HG03342 (cell line): ENCODE measurements around the gene SLC5A6.

Source experiments
- ATAC-seq: cut with Tn5 transposase; IDR thresholded peaks from one replicate; pipeline ENCODE4 v1.9.1; 2021; ENCODE audit warnings: mild to moderate bottlenecking, moderate library complexity; ENCODE audit not compliant: unreplicated experiment

The SLC5A6 gene

DNA sequence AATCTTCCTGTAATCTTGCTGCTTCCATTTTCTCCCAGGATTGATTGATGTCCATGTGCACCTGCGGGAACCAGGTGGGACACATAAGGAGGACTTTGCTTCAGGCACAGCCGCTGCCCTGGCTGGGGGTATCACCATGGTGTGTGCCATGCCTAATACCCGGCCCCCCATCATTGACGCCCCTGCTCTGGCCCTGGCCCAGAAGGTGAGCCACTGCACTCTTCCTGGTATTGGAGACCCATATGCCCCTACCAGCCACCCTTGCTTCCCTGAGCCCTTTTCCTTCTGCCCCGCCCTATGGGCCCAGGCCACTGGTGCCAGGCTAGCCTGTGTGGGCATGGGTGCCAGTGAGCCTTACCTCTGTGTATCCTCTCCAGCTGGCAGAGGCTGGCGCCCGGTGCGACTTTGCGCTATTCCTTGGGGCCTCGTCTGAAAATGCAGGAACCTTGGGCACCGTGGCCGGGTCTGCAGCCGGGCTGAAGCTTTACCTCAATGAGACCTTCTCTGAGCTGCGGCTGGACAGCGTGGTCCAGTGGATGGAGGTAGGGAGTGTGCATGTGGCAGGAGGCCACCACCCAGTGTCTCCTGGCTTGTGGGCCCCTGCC, 25.4 kb upstream of the SLC5A6 start:
- no peak for ATAC-seq

- no peak for ATAC-seq
Measured at GRCh38 chr2:27236626-27237025, 24.6 kb upstream of the SLC5A6 start.

- no peak for ATAC-seq
Measured at GRCh38 chr2:27236136-27236535, 24.1 kb upstream of the SLC5A6 start.

DNA sequence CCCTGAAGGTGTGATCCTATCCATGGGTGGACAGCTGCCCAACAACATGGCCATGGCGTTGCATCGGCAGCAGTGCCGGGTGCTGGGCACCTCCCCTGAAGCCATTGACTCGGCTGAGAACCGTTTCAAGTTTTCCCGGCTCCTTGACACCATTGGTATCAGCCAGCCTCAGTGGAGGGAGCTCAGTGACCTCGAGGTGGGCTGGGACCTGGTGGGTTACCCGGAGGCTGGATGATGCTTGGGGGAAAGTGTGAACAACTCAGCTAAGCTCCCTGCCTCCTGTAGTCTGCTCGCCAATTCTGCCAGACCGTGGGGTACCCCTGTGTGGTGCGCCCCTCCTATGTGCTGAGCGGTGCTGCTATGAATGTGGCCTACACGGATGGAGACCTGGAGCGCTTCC, 21.3 kb upstream of the SLC5A6 start:
- no peak for ATAC-seq

DNA sequence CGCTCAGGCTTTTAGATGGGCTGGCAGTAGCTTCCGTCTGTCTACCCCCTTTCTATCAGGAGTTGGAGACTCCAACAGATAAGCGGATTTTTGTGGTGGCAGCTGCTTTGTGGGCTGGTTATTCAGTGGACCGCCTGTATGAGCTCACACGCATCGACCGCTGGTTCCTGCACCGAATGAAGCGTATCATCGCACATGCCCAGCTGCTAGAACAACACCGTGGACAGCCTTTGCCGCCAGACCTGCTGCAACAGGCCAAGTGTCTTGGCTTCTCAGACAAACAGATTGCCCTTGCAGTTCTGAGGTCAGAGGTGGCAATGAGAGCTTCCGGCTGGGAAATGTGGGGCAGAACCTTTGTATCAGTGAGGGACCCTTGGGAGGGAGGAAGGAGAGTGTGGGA, 19.9 kb upstream of the SLC5A6 start:
- ATAC-seq: no peak

DNA sequence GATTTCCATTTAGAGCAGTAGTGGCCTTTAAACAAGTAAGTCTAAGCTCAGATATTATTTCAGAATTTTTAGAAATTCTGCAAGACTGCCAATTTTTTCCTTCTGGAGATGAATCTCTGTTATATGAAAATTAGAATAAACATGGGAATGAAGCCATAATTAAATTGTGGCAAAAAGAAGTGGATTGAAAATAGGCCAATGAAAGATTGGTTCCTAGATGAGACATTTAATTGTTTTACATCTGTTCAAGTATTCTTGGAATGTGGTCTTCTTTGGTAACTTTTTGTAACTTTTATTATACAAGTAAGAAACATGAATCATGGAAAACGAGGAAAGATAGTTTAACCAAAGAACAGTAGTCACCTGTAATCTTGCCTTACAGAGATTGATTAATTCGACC, 15.4 kb upstream of the SLC5A6 start:
- no peak for ATAC-seq

DNA sequence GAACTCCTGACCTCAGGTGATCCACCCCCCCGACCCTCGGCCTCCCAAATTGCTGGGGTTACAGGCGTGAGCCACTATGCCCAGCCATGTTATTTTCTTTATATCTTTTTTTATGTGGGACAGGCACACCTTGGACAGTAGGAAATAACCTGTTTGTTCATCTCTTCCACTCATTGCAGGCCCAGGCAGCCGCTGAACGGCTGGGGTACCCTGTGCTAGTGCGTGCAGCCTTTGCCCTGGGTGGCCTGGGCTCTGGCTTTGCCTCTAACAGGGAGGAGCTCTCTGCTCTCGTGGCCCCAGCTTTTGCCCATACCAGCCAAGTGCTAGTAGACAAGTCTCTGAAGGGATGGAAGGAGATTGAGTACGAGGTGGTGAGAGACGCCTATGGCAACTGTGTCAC, 13.5 kb upstream of the SLC5A6 start:
- no peak for ATAC-seq

DNA sequence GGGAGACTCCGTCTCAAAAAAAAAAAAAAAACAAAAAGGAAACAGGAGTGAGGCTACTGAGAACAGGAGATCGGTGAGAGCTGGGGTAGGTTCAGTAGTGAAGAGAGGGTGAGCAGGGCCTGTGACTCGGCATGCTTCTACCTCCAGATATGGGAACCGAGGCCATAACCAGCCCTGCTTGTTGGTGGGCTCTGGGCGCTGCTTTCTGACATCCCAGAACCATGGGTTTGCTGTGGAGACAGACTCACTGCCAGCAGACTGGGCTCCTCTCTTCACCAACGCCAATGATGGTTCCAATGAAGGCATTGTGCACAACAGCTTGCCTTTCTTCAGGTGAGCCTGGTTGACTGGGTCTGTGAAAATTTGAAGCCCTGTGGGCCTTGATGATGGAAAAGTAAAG, 11.3 kb upstream of the SLC5A6 start:
- no peak for ATAC-seq

- no peak for ATAC-seq
Measured at GRCh38 chr2:27222407-27222806, 10.3 kb upstream of the SLC5A6 start.

GRCh38 chr2:27221166-27221565, 9.1 kb upstream of the SLC5A6 start:
- no peak for ATAC-seq

DNA sequence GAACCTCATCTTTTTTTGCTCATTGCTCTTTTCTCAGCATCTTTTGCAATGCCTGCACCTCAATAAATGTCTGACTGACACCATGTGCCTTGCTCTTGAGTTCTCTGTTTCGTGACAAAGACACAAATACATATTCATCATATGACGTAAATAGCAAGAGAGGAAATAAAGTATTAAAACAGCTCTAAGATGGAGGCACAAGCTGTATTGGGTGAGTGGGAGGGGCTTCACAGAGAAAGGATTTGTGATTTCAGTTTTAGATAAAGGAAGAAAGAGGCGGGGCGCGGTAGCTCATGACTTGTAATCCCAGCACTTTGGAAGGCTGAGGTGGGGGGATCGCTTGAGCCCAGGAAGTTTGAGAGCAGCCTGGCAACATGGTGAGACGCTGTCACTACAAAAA, 8.0 kb upstream of the SLC5A6 start:
- ATAC-seq: no peak

DNA sequence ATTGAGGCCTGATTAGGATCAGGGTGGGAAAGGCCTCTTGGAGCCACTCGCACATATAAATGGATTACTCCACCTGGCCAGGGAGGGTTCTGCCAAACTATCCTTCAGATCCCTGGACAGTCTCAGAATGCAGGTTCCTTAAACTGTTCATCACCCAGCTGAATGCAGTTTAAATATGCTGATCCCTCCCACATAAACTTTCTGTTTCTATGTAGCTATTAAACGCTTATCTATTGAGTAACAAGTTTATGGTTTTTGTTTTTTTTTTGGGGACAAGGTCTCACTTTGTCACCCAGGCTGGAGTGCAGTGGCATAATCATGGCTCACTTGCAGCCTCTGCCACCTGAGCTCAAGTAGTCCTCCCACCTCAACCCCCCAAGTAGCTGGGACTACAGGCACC, 7.0 kb upstream of the SLC5A6 start:
- ATAC-seq: no peak

- no peak for ATAC-seq
Measured at GRCh38 chr2:27218614-27219013, 6.5 kb upstream of the SLC5A6 start.

DNA sequence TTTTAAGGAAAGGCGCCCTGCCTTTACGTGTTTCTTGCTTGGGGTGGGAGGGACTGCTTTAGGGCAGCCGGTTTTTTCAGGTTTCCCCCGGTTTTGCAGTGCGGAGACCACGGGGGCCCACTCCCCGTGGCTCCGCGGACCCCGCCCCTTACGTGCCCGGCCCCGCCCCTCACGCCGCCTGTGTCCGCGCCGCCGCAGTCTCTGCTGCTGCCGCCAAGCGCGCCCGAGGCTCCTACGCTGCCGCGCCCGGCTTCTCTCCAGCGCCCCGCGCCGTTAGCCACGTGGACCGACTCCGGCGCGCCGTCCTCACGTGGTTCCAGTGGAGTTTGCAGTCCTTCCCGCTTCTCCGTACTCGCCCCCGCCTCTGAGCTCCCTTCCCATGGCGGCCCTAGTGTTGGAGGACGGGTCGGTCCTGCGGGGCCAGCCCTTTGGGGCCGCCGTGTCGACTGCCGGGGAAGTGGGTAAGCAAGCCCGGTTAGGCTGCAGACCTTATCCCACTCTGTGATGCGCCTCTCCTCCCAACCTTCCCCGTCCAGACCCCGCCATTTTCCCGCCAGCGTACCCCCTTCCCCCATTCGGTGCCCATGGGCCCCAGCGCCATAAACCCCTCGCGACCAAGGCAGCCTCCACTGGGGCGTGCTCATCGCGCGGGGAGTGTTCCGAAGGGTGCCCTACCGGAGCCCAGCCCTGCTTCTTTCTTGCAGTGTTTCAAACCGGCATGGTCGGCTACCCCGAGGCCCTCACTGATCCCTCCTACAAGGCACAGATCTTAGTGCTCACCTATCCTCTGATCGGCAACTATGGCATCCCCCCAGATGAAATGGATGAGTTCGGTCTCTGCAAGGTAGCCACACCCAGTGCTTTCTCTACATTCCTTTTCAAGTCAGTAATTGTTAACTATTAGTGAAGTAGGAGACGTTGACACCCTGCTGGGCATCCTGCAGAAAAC, 5.4 kb upstream of the SLC5A6 start, which contains the start of gene CAD:
Gene CAD (plus strand): TSS at position 197 of the 949 bp plus-strand sequence. CDS start 183 bp downstream, at position 380.
- peak; percentile 79 for ATAC-seq

DNA sequence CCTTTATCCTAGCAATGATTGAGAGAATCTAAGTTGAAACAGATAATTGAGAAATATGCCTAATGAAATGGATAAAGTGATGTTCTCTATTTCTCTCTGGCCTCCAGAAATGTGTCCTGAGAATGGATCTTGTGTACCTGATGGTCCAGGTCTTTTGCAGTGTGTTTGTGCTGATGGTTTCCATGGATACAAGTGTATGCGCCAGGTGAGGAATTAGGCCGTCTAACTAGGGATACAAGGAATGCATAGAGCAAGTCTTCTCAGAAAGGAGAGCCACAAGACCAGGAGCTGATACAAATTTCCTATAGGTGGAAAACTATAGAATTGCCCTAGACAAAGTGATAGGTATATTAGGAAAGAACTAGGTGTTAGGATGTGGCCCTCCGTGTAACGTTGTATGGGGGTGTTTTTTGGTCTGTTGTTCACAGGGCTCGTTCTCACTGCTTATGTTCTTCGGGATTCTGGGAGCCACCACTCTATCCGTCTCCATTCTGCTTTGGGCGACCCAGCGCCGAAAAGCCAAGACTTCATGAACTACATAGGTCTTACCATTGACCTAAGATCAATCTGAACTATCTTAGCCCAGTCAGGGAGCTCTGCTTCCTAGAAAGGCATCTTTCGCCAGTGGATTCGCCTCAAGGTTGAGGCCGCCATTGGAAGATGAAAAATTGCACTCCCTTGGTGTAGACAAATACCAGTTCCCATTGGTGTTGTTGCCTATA, 4.5 kb upstream of the SLC5A6 start:
- ATAC-seq: peak; percentile 2

GRCh38 chr2:27214941-27215340, 2.9 kb upstream of the SLC5A6 start:
- no peak for ATAC-seq

GRCh38 chr2:27212626-27213471, 781 bp upstream of the SLC5A6 start:
- ATAC-seq: peak; percentile 18

GRCh38 chr2:27211241-27211942, 676 bp downstream of the SLC5A6 start:
- no peak for ATAC-seq

DNA sequence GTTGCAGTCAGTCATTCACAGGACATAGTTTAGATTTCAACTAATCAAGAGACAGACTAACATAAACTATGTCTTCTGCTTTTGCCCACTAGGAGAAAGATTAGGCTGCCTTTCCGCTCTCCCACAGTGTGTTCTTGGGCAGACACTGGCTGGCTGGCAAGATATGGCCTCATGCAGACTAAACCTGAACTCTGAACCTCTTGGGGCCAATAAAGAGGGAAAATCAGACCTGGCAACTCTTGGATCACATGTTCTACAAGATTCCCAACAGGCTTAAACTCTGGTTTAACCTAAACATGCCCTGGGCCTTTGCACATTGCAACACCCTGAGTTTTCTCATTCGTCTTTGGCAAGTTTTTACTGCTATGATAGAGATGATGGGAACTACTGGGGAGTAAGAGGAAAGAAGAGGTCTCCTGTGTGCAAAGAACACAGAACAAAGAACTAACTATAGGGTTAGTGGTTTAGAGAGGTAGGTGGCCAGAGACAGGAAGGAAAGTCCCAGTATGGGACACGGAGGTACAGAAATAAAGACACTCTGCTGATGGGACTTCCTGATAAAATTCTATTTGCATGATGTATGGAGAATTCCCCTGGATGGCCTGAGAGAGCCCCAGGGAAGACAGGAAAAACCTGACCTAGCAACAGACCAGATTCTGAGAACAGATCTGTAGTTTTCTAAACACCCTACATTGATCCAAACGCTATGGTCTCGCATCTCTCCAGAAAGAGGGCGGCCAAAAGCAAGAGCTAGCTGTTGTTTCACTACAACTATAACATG, 2.3 kb downstream of the SLC5A6 start:
- ATAC-seq: no peak
